WTC11 (cell line): ENCODE results near the gene ATF3.

Experiments
- CREM ChIP-seq: sonication (generic); formaldehyde crosslinking; IDR thresholded peaks from 2 replicates; pipeline ENCODE4 v1.8.1; 2022; ENCODE audit warnings: mild to moderate bottlenecking, missing genetic modification reagents, moderate library complexity
- CTCF ChIP-seq: fragments of 200-600 bp; IDR thresholded peaks from 2 replicates; pipeline ENCODE4 v1.8.0; 2022; ENCODE audit warnings: antibody characterized with exemption
- ELF4 ChIP-seq: sonication (generic); formaldehyde crosslinking; IDR thresholded peaks from 2 replicates; pipeline ENCODE4 v1.8.1; 2022; ENCODE audit warnings: low read depth, mild to moderate bottlenecking, moderate library complexity, missing genetic modification reagents
- MAX ChIP-seq: sonication (generic); formaldehyde crosslinking; IDR thresholded peaks from 2 replicates; pipeline ENCODE4 v1.8.0; 2022; ENCODE audit warnings: mild to moderate bottlenecking, missing genetic modification reagents
- TP53 ChIP-seq: sonication (generic); formaldehyde crosslinking; IDR thresholded peaks from 2 replicates; pipeline ENCODE4 v1.8.1; 2023; ENCODE audit warnings: mild to moderate bottlenecking, missing genetic modification reagents
- ZNF317 ChIP-seq: sonication (generic); formaldehyde crosslinking; IDR thresholded peaks from 2 replicates; pipeline ENCODE4 v1.8.1; 2023; ENCODE audit warnings: low read depth, mild to moderate bottlenecking, moderate library complexity, missing genetic modification reagents, borderline replicate concordance
- TF ChIP-seq, protein P1 (sequence below): sonication (generic); formaldehyde crosslinking; IDR thresholded peaks from 2 replicates; pipeline ENCODE4 v1.8.1; 2022; ENCODE audit warnings: low read depth, missing genetic modification reagents, borderline replicate concordance
- TF ChIP-seq, protein P2 (sequence below): sonication (generic); formaldehyde crosslinking; IDR thresholded peaks from 2 replicates; pipeline ENCODE4 v1.8.0; 2023; ENCODE audit warnings: missing genetic modification reagents, mild to moderate bottlenecking, borderline replicate concordance
- TF ChIP-seq, protein P3 (sequence below): sonication (generic); formaldehyde crosslinking; IDR thresholded peaks from 2 replicates; pipeline ENCODE4 v1.8.0; 2022; ENCODE audit warnings: mild to moderate bottlenecking, missing genetic modification reagents

DNA sequence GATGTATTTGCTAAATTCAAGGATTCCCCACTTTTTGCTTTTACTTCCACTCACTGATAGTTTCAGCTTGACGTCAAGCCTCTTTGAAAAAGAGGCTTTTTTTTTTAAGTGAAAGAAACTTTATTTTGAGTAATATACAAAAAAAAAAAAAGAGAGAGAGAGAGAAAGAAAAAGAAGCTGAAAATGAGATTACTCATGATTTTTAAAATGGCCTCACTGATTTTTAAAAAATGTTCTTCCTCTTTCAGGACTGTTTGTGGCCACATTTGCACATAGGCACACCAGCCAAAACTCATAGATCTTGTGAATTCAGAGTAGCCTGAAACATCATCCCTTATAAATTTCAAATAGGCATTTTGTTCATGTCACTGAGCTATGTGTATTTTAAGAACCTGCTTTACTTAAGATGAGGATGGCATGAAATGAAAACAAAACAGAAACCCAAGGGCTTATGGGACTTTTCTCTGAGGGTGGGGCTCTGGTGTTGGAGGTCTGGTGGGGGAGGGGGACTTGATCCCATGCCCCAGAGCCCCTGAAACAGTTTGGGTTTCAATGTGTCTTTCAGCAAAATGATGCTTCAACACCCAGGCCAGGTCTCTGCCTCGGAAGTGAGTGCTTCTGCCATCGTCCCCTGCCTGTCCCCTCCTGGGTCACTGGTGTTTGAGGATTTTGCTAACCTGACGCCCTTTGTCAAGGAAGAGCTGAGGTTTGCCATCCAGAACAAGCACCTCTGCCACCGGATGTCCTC lies 6.1 kb downstream of the ATF3 start:
- TF ChIP-seq CTCF (no peak), CREM (no peak), ZNF317 (CRISPR knock-in tag) (no peak), ELF4 (CRISPR knock-in tag) (no peak), TP53 (CRISPR knock-in tag) (no peak), MAX (CRISPR knock-in tag) (no peak)
- TF ChIP-seq, protein P1, sequence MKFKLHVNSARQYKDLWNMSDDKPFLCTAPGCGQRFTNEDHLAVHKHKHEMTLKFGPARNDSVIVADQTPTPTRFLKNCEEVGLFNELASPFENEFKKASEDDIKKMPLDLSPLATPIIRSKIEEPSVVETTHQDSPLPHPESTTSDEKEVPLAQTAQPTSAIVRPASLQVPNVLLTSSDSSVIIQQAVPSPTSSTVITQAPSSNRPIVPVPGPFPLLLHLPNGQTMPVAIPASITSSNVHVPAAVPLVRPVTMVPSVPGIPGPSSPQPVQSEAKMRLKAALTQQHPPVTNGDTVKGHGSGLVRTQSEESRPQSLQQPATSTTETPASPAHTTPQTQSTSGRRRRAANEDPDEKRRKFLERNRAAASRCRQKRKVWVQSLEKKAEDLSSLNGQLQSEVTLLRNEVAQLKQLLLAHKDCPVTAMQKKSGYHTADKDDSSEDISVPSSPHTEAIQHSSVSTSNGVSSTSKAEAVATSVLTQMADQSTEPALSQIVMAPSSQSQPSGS (CRISPR knock-in tag), result no peak
- TF ChIP-seq, protein P2, sequence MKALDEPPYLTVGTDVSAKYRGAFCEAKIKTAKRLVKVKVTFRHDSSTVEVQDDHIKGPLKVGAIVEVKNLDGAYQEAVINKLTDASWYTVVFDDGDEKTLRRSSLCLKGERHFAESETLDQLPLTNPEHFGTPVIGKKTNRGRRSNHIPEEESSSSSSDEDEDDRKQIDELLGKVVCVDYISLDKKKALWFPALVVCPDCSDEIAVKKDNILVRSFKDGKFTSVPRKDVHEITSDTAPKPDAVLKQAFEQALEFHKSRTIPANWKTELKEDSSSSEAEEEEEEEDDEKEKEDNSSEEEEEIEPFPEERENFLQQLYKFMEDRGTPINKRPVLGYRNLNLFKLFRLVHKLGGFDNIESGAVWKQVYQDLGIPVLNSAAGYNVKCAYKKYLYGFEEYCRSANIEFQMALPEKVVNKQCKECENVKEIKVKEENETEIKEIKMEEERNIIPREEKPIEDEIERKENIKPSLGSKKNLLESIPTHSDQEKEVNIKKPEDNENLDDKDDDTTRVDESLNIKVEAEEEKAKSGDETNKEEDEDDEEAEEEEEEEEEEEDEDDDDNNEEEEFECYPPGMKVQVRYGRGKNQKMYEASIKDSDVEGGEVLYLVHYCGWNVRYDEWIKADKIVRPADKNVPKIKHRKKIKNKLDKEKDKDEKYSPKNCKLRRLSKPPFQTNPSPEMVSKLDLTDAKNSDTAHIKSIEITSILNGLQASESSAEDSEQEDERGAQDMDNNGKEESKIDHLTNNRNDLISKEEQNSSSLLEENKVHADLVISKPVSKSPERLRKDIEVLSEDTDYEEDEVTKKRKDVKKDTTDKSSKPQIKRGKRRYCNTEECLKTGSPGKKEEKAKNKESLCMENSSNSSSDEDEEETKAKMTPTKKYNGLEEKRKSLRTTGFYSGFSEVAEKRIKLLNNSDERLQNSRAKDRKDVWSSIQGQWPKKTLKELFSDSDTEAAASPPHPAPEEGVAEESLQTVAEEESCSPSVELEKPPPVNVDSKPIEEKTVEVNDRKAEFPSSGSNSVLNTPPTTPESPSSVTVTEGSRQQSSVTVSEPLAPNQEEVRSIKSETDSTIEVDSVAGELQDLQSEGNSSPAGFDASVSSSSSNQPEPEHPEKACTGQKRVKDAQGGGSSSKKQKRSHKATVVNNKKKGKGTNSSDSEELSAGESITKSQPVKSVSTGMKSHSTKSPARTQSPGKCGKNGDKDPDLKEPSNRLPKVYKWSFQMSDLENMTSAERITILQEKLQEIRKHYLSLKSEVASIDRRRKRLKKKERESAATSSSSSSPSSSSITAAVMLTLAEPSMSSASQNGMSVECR (CRISPR knock-in tag), result no peak
- TF ChIP-seq, protein P3, sequence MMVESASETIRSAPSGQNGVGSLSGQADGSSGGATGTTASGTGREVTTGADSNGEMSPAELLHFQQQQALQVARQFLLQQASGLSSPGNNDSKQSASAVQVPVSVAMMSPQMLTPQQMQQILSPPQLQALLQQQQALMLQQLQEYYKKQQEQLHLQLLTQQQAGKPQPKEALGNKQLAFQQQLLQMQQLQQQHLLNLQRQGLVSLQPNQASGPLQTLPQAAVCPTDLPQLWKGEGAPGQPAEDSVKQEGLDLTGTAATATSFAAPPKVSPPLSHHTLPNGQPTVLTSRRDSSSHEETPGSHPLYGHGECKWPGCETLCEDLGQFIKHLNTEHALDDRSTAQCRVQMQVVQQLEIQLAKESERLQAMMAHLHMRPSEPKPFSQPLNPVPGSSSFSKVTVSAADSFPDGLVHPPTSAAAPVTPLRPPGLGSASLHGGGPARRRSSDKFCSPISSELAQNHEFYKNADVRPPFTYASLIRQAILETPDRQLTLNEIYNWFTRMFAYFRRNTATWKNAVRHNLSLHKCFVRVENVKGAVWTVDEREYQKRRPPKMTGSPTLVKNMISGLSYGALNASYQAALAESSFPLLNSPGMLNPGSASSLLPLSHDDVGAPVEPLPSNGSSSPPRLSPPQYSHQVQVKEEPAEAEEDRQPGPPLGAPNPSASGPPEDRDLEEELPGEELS (CRISPR knock-in tag), result no peak
